KMS-11 (cell line): ENCODE measurements around the gene BCL7A.

ENCODE experiments used
- H2AFZ ChIP-seq: fragments of 200-600 bp; sonication (generic); 2 replicates; pipeline ENCODE4 v1.6.1; 2016; ENCODE audit warnings: antibody characterized with exemption, mixed run types, low read depth
- H3K27ac ChIP-seq: fragments of 200-600 bp; sonication (generic); 2 replicates; pipeline ENCODE4 v1.6.1; 2016; ENCODE audit warnings: mild to moderate bottlenecking, mixed run types
- H3K27me3 ChIP-seq: fragments of 200-600 bp; sonication (generic); 2 replicates; pipeline ENCODE4 v1.6.1; 2017; ENCODE audit warnings: mild to moderate bottlenecking, low read depth, mixed run types, moderate library complexity; ENCODE audit not compliant: insufficient read depth
- H3K36me3 ChIP-seq: fragments of 200-600 bp; sonication (generic); 2 replicates; pipeline ENCODE4 v1.6.1; 2017; ENCODE audit warnings: mild to moderate bottlenecking, mixed run types; ENCODE audit not compliant: insufficient read depth
- H3K4me1 ChIP-seq: fragments of 200-600 bp; sonication (generic); 2 replicates; pipeline ENCODE4 v1.6.1; 2016; ENCODE audit warnings: mild to moderate bottlenecking, low read depth, mixed run types; ENCODE audit not compliant: poor library complexity, severe bottlenecking
- H3K4me2 ChIP-seq: fragments of 200-600 bp; sonication (generic); 2 replicates; pipeline ENCODE4 v1.7.0; 2016; ENCODE audit warnings: mild to moderate bottlenecking, mixed run types
- H3K4me3 ChIP-seq: fragments of 200-600 bp; sonication (generic); IDR thresholded peaks from 2 replicates; pipeline ENCODE4 v1.6.1; 2017; ENCODE audit warnings: low read depth, low read length, mixed read lengths; ENCODE audit not compliant: insufficient read depth
- H3K79me2 ChIP-seq: fragments of 200-600 bp; sonication (generic); 2 replicates; pipeline ENCODE4 v1.6.1; 2016; ENCODE audit warnings: low read depth, mixed run types; ENCODE audit not compliant: insufficient read depth
- H3K9ac ChIP-seq: fragments of 200-600 bp; sonication (generic); 2 replicates; pipeline ENCODE4 v1.6.1; 2016; ENCODE audit warnings: mild to moderate bottlenecking, mixed run types
- H4K20me1 ChIP-seq: fragments of 200-600 bp; sonication (generic); 2 replicates; pipeline ENCODE4 v1.6.1; 2016; ENCODE audit warnings: mild to moderate bottlenecking, mixed run types; ENCODE audit not compliant: insufficient read depth
- TF ChIP-seq, protein P1 (sequence below): fragments of 200-600 bp; sonication (generic); conservative IDR thresholded peaks from 2 replicates; pipeline ENCODE4 v1.6.1; 2017; ENCODE audit warnings: low read depth, mild to moderate bottlenecking, antibody characterized with exemption, low read length, moderate library complexity, mixed read lengths

BCL7A gene

DNA sequence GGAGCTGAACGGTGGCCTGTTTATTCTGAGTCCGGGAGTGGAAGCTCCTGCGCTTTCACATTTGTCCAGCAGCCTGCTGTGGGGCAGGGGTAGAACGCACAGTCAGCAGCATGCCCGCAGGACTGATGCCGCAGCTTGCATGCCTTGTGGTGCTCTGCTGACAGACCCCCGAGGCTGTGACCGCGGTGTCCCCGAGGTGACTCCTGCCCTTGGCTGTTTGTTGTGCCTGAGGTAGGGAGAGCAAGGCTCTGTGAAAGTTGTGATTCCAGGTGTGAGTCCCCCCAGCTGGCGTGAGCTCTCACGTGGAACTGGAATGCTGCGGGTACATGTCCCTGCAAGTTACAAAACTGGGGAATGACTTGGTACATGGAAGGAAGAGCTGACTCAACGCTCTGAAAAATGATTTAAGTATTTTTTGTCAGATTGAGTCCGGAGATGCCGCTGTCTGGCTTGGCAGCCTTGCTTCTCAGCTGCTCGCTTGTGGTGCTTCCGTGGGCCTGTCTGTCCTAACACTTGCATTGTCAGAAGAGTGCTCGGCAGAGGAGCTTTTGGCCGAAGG is 75.0 kb downstream of the BCL7A start:
- Histone ChIP-seq H3K4me1 (no peaks in the 10 kb centered on the region), H2AFZ (no peak overlapping the region), H4K20me1 (no peaks in the 10 kb centered on the region), H3K27ac (no peak overlapping the region), H3K4me3 (no peak overlapping the region), H3K9ac (no peak overlapping the region), H3K36me3 (no peaks in the 10 kb centered on the region), H3K27me3 (no peaks in the 10 kb centered on the region), H3K79me2 (no peaks in the 10 kb centered on the region; the same call in 1 of the 2 replicates), H3K4me2 (no peak overlapping the region)
- TF ChIP-seq, protein P1, sequence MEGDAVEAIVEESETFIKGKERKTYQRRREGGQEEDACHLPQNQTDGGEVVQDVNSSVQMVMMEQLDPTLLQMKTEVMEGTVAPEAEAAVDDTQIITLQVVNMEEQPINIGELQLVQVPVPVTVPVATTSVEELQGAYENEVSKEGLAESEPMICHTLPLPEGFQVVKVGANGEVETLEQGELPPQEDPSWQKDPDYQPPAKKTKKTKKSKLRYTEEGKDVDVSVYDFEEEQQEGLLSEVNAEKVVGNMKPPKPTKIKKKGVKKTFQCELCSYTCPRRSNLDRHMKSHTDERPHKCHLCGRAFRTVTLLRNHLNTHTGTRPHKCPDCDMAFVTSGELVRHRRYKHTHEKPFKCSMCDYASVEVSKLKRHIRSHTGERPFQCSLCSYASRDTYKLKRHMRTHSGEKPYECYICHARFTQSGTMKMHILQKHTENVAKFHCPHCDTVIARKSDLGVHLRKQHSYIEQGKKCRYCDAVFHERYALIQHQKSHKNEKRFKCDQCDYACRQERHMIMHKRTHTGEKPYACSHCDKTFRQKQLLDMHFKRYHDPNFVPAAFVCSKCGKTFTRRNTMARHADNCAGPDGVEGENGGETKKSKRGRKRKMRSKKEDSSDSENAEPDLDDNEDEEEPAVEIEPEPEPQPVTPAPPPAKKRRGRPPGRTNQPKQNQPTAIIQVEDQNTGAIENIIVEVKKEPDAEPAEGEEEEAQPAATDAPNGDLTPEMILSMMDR = no peak

DNA sequence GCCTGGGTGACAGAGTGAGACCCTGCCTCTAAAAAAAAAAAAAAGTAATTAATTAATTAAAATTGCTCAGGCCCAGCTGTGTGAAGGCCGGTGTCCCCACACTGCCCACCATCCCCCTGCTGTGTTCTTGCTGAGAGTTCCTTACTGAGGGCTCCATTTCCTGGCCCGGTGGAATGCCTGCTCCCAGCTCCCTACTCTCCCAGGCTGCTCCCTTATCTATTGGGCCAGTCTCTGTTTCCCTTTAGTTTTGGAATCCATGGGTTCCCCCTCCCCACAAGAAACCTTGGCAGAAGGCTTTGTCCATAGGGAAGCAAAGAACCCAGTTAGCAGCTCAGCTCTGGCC is 75.9 kb downstream of the BCL7A start:
- Histone ChIP-seq H3K4me3 (no peak overlapping the region), H3K4me1 (no peaks in the 10 kb centered on the region), H3K9ac (no peak overlapping the region), H3K36me3 (no peaks in the 10 kb centered on the region), H3K27ac (no peak overlapping the region), H3K27me3 (no peaks in the 10 kb centered on the region), H3K4me2 (no peak overlapping the region), H4K20me1 (no peaks in the 10 kb centered on the region), H2AFZ (no peak overlapping the region), H3K79me2 (no peaks in the 10 kb centered on the region)
- TF ChIP-seq, protein P1 = no peak

DNA sequence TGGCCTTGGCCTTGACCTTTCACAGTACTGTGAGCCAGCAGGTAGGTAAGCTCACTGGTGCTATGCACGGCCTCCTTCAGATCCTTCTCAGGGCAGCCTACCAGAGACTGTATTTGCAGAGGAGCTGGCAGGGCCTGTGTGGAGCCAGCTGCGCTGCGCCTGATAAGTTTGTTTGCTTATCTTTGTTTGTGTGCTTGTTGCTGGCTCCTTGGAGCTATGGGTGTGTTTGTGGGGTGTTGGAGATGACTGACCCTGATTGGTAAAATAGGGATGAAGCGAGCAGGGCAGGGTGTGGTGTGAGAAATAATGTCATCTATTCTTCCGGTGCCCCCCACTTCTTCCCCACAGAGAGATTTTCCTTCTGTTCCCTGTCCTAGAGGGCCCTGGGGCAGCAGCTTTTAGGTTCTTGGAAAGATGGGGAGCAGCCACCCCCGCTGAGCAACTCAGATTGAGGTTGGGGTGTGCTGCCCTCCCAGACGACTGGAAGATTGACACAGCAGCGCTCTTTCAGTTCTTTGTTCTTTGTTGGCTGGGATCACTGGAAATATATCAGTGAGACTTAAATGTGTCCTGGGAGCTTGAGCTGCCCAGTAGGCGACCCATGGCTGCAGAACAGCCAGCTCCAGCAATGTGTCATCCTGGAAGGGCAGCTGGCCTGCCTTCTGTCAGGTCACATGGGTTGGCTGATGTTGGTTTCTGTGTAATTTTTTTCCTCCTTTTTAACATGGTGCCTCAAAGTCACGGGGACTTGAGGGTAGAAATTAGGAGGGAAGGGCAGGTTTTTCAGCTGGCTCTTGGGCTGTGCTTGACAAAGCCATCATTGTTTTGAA is 76.5 kb downstream of the BCL7A start:
- H4K20me1 ChIP-seq = no peaks in the 10 kb centered on the region
- H3K27ac ChIP-seq = no peak overlapping the region
- no peak overlapping the region for H3K9ac ChIP-seq
- H3K36me3 ChIP-seq = no peaks in the 10 kb centered on the region
- H3K4me2 ChIP-seq = no peak overlapping the region
- H3K79me2 ChIP-seq = no peaks in the 10 kb centered on the region
- TF ChIP-seq, protein P1 = no peak
- H2AFZ ChIP-seq = no peak overlapping the region
- no peaks in the 10 kb centered on the region for H3K4me1 ChIP-seq
- H3K4me3 ChIP-seq = no peak overlapping the region
- no peaks in the 10 kb centered on the region for H3K27me3 ChIP-seq

GRCh38 chr12:122099280-122099749 is 77.6 kb downstream of the BCL7A start:
- no peaks in the 10 kb centered on the region for H3K79me2 ChIP-seq
- TF ChIP-seq, protein P1 = no peak
- no peaks in the 10 kb centered on the region for H3K4me1 ChIP-seq
- no peaks in the 10 kb centered on the region for H3K36me3 ChIP-seq
- H4K20me1 ChIP-seq = no peaks in the 10 kb centered on the region
- H3K4me3 ChIP-seq = no peak overlapping the region
- no peak overlapping the region for H2AFZ ChIP-seq
- no peak overlapping the region for H3K9ac ChIP-seq
- H3K4me2 ChIP-seq = no peak overlapping the region
- H3K27ac ChIP-seq = no peak overlapping the region
- H3K27me3 ChIP-seq = no peaks in the 10 kb centered on the region
